GM21360 (cell line): ENCODE results near the gene DSN1.

Experiments used
- ATAC-seq: cut with Tn5 transposase; IDR thresholded peaks from one replicate; pipeline ENCODE4 v1.9.1; 2021; ENCODE audit warnings: mild to moderate bottlenecking, moderate library complexity; ENCODE audit not compliant: unreplicated experiment

Gene DSN1

DNA sequence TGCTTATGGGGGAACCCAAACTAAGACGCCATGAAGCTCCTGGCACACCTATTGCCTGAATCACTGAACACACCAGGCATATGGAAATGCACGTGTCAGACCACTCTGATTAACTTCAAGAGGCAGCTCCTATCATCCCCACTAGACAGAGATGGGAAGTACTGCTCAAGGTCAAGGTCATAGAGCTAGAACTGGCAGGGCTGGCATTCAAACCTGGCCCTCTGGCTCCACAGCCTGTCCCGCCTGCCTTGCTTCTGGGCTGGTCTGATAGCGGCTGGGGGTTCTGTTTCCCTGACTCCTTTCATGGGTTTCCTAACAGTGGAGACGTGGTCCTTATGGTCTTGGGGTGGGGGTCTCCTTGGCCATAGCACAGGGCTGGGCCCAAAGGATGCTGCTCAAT lies 22.6 kb upstream of the DSN1 start:
- ATAC-seq: no peak

DNA sequence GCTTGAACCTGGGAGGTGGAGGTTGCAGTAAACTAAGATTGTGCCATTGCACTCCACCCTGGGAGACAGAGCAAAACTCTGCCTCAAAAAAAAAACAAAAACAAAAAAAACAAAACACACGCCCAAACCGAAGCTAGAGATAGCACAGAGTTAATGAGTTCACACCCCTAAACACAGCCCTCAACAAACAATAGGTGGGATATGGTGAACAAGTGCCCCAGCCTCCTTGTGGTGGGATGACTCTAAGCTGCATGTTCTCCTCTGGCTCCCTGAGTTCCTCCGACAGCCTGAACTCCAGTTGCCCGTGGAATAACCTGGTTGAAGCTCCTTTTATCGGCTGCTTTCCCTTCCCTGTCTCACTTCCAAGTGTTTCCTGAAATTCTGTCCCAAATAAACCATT lies 22.1 kb upstream of the DSN1 start:
- ATAC-seq: no peak

DNA sequence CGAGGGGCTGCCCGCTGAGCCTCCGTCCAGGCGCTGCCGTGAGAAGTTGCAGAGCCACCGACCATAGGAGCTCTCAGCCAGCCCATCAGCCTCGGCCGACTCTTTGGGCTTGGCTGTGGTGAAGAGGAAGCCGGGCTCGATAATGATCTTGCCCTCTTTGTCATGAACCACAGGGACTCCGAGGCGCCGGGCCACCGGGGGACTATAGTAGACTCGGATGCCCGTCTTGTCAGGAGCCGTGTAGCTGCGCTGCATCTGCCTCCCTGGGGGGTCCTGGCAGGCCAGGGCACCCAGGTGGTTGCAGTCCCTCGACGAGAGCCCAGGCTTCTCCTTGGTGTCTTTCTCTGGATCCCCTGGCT lies 20.5 kb upstream of the DSN1 start:
- ATAC-seq: no peak

DNA sequence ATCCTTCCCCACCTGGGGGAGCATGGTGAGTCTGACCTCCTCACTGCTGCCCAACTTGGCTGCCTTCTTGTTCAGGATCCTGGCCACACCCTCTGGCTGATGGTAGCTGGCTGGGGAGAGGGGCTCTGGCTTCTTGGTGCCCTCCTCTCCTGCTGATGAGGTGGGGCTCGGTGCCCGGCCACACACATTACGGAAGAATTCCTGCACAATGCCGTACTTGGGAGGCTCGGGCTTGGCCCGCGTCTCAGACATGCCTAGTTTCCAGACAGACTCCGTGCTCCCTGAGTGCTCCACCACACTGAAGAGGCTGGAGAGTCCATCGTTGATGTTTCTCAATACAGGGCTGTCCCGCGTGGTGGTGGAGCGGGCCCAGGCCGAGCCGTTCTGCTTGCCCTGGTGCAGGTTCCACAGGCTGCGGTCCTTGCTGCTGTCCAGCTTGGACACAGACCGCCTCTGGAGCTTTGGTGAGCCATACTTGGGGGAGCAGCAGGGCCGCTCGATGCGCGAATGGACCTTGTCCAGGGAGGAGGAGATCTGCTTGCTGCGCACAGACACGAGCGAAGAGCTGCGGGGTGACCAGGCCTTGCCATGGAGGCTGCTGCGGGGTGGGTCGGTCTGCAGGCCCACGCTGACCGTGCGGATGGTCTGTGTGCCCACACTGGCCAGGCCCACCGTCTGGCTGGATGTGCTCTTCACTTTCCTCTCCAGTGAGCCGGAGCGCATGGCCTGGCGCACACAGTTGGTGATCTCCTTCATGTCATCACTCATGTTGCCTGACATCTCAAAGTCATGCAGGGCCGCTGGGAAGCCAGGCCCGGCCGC lies 19.9 kb upstream of the DSN1 start:
- ATAC-seq: no peak

DNA sequence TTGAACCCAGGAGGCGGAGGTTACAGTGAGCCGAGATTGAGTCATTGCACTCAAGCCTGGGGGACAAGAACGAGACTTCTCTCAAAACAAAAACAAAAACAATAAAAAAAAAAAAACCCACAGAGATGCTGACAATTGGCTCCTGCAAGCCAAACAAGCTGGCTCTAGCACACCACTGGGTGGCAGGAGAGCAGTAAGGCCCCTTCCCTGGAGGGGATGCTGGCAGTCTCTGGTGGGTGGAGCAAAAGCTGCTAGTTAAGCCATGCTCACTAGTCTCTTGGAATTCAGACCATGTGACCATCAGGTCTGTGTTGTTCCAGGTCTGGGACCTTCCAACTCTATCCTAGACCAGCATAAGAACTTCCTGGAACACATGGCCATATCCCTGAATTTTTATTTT lies 18.9 kb upstream of the DSN1 start:
- no peak for ATAC-seq

DNA sequence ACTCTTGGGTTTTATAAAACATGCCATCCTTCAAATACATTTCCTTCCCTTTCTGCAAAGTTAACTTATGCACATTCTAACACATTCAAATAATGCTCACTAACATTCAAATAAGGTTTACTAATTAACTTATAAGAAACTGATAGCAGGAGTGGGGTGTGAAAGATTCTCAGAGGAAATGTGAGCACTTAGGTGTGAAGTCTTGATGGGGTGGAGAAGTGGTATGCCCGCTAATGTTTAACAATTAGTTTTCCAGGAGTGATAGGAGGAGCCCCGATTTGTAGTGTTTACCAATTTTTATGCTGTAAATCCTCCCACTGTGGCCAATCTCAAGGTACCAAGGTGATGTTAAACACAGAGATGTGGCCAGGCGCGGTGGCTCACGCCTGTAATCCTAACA lies 18.3 kb upstream of the DSN1 start:
- no peak for ATAC-seq

DNA sequence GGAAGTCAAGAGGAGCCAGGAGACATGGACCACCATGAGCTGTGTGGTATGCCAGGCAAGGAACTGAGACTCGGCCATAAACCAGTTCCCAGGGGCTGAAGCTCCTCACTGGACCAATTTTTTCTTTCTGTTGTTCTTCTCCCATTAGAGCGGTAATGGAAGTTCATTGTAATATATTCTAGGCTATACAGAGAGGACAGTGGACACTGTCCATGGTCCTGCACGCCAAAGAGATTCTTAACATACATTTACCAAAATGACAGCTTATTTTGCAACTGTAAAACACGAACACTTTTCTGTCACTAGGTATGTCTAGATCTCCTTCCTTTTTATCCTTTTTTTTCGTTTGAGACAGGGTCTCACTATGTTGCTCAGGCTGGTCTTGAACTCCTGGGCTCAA lies 13.1 kb upstream of the DSN1 start:
- no peak for ATAC-seq

DNA sequence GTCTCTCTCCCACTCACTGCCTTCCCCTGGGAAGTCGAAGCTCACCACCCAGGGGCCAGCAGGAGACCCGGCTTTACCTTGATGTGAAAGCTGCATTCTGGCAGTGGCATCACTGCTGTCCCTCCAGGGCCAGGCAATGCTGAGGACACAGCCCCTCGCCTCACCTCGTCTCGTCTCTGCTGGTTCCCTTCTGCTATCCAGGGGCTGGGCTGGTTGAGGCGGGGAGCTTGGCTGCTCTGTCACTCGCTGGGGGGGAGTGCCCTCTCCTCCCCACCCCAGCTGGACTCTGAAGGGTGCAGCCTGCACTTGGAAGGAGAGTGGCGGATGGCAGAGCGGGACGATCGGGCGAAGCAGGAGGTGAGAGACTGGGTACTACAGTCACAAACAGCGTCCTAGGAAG lies 12.7 kb upstream of the DSN1 start:
- no peak for ATAC-seq

DNA sequence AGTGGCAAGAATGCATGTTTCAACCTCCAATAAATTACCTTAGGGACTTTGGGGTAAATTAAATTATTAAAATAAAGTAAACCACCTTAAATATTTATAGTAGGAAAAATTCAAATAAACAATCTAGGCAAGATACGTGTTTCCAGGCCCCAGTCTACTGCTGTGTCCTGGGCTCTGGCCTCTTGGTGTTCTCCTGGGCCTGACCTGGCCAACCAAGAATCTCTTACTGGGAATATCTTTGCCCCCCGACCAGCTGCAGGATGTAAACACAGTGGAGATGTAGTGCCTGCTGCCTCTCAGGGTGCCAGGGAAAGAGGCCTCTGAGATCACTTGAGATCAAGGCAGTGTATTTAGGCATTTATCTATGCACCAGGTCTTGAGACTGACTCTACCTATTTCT lies 11.7 kb upstream of the DSN1 start:
- ATAC-seq: no peak

DNA sequence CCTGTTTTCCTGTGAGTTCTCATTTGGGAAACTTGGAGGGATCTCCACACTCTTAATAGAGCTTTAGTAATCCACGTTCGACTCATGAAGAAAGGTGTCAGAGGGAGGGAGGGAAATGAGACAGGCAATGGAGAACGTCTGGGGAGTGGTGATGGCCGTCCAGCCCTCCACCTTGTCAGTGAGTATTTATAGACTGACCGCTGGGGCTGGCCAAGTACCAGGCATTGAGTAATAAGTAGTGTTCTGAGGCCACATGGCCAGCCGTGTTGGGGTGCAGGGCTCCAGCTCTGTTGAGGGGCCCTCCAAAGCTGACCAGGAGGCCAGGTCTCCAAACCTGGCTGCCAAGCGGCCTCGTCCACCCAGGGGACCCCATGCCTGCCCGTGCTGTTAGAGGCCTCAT lies 11.3 kb upstream of the DSN1 start:
- no peak for ATAC-seq

DNA sequence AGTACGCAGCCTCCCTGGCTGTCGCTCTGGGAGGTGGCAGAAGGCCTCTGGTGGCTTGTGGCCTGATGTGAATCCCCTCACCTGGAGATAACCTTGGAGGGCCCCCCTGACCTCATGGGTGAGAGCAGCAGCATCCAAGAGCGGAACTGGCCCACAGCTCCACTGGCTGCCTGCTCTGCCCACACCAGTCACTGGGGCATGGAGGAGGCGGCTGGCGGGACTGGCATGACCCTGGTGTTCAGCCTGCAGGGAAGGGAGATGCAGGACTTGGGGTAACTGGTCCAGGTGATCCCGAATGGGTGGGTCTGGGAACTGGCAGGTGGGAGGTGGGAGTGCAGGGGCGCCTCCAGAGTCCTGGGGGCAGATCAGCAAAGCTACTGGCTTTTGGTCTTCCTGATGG lies 10.6 kb upstream of the DSN1 start:
- no peak for ATAC-seq

DNA sequence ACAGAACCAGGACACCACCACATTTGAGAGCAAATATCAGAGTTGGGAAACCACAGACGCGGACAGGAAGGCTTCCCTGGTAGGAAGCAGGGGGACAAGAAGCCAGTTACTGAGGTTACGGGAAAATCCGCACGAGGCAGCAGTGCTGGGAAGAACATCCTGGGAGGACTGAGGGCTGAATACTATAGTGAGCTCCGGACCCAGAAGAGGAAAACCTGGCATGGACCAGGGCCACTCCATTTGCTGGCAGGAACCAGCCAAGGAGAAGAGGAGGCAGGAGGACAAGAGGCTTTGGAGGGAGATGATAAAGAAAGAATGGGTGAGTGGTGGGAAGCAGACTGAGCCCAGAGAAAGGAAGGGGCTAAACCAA lies 6.1 kb upstream of the DSN1 start:
- no peak for ATAC-seq

DNA sequence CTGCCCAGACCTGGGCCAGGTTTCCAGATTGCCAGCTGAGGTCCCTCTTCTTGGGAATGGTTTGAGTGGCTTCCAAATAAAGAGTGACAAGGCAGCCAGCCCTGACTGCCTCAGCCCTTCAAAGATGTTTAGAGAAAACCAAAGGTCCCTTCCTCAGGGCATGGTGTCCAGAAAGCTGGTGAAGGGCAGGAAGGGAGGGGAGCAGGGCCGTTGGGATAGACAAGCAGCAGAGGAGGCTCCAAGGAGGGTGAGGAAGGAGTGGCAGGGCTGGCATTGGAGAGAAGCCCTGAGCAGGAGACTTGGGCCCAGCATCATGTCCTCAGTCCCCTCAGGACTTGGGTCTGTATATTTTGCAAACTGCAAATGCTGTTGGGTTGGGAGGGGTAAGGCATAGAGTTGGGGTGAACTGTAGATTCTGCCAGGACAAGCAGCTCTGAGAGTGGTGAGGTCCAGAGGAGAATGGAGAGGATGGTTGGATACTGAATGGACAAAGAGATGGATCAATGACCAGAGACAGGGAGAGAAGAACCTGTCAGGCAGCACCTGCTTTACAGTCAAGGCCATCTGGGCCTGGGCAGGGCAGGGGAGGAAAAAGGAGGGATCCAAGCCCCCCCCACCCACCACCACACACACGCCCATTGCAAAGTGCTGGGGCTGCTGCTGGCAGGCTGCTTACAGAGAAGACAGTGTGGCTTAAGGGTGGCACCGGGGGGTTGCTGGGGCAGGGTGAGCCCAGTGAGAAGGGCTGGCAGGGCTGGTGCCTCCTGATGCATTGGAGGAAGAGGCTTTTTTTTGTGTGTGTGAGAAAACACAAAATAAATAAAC lies 5.5 kb upstream of the DSN1 start:
- ATAC-seq: no peak

DNA sequence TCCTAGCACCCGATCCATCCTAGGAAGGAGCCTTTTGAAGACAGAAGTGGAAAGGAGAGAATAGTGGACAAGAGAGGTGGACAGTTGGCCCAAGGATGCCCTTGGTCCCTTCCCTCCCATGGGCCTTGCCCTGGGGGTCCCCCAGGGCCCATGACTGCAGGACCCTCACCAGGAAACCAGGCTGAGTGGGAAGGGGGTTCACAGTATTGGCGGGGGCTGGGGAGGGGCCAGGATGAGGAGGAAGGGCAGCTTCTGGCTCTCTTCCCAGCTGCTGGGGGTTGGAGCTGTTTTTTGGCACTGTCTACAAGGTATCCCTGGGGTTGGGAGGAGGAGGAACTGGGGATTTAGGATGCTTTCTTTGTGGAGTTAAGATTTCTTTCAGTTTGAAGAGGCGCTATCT lies 4.0 kb upstream of the DSN1 start:
- ATAC-seq: no peak

DNA sequence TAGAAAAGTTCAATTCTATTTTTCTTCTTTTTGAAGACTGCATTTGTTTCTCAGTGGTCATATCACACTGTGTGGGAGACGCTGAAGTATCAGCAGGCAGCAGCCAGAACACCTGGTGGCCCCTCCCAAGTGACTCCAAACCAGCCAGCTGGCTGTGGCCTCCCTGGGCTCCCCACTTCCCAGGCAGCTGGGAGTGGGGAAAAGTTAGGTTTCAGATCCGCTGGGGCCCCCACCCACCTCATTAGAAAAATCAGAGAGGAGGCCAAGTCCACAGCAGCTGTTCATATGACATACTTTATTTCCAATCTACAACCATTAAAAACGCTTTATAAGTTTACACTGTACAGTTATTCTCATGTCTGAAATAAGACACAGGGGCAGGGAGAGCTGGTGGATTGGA lies 3.6 kb upstream of the DSN1 start:
- no peak for ATAC-seq

DNA sequence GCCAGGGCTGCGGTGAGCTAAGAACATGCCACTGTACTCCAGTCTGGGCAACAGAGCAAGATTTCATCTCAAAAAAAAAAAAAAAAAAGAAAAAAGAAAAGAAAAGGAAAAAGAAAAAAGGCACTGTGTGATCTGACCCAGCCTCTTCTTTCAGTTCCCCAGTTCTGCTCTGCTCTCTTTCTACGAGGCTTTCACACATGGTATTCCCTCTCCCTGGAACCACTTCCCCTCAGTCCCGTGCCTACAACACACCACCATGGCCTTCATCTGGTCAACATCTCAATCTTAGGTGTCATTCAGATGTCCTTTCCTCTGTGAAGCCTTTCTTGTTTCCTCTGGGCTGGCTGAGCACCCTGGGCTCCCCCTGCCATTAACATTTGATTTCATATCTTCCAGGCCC lies 2.3 kb upstream of the DSN1 start:
- ATAC-seq: no peak

DNA sequence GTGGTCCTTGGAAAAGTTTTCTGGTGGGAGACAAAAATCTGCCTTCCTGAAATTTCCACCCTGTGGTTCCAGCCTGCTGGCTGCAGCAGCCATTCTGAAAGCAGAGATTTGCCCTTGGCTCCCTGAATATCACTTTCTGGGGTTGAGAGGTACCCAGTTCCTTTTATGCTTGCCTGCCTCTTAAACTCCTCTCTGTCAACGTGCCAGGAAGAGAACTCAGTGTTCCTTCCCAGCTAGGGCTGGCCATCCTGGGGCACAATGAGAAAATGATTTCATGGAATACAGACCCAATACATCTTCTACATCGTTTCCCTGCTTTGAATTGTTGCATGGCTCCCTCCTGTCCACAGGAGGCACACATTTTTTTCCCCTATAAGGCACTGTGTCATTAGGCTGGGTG lies 1.6 kb upstream of the DSN1 start:
- ATAC-seq: no peak

DNA sequence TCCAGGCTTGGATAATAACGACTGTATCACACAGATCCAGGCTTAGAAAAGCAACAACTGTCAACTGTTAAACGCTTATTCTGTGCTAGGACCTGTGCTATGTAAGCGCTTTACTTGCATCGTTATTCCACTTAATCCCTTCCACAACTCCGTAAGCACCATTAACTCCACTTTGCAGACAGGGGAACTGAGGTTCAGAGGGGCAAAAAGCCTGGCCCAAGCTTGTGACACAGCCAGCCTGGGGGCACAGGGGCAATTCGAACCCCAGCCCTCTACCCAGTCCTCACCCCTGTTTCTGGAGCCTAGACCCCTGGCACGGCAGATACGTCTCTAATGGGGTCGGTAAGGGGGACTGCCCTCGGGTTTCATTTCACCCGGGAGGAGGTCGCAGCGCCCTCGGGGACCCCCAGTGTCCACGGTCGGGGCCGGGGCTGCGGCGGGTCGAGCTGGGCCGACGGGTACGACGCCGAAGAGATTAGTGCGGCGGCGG lies 411 bp downstream of the DSN1 start:
- peak; percentile 13 for ATAC-seq

DNA sequence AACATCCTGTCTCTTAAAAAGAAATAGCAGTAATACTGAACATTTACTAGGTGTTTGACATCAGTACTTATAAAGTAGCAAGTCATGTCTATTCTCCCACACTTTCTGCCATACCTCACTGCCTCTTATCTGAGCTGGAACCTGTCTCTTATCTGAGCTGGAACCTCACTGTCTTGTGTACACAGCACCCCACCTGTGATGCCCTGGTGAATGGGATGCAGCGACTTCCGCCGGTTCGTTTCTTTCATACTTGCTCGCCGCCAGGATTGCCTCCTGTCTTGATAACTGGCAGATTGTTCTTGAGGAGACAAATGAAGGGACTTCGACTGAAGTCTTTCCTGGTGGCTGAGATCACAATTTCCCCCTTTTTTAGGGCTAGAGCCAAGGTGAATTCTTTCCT lies 2.9 kb downstream of the DSN1 start:
- no peak for ATAC-seq

DNA sequence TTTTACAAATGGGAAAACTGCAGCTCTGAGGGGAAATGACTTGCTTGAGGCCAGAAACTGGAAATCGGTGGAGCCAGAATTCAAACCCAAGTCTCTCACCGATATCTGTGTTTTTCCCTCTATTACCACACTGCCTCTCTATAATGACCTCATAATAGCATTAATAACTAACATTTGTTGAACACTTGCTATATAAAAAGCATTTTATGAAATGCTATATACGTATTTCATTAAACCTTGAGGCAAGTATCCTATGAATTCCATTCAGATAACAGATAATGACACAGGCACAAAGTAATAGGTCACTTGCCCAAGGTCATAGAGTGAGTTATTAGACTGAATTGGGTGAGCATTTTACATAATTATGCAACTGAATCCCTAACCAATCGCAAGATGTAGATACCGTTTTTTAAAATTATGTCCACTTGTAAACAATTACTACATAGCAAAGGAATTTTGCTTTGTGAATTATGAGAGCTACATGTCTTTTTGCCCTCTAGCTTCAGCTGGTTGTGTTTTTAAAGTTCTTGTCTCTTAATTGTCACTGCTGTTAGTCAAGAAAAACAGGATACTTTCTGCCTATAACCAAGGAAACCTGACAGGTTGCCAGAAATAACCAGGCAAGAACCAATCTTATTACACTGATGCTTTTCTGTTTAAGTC lies 4.7 kb downstream of the DSN1 start:
- no peak for ATAC-seq

DNA sequence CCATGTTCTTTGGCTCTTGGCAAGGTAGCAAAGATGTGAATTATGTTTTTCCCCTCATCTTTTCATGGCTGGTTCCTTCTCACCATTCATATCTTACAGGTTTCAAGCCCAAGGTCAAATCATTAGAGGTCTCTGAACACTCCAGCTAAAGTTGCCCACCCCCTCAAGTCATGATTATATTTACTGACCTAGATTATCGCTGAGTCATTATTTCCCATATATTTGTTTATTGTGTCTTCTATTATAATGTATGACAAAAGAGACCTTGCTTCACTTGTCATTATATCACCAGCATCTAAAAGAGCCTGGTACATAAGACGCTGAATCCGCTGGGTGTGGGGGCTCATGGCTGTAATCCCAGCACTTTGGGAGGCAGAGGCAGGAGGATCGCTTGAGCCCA lies 12.4 kb downstream of the DSN1 start:
- no peak for ATAC-seq

DNA sequence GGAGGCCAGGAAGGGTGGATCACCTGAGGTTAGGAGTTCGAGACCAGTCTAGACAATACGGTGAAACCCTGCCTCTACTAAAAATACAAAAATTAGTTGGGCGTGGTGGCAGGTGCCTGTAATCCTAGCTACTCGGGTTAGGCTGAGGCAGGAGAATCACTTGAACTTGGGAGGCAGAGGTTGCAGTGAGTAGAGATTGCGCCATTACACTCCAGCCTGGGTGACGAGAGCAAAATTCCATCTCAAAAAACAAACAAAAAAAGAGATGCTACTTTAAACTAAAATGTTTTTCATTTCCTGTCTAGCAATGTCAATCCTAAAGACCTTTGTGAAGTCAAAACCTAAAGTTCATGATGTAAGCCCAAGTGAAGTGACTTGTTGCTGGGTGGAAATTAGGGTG lies 12.9 kb downstream of the DSN1 start:
- ATAC-seq: no peak
